ENCODE measurements around the gene PKD1L1.
"Not testable (repeated sequence)": the region's sequence is repeated elsewhere in the genome, so short reads cannot be mapped to it uniquely, and the experiment has no call there.

PKD1L1 gene

DNA sequence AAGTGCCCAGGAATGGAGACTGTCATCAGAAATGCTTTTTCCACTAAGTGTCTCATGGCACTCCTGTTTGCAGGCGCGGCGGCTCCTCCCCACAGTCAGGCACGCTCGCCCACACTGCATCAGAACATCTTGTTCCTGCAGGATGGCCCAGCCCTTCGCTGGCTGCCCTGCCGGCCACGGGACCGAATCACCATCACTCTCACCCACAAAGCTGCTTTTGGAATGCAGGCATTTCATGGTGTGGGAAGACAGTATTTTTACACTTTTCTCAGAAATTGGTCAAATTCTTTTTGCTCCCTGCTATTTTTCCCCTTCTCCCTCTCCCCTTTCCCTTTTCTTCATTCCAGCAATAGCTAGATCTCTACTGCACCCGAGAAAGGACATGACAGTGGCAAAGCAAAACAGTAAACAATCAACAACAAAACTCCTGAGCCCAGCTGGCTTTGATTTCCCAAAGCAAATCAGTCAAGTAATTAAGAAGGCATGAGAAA, 190.3 kb downstream of the PKD1L1 start (continued):
- TF ChIP-seq ZNF8 (CRISPR knock-in tag; IDR thresholded peaks at IDR 0.05) (peak; percentile 31; the same call in 1 of the 2 replicates), SNAI2 (CRISPR knock-in tag; IDR thresholded peaks at IDR 0.05) (no peak), ZNF565 (CRISPR knock-in tag; conservative IDR thresholded peaks at IDR 0.05; ENCODE audit: low read depth) (no peak), ZC3H10 (CRISPR knock-in tag; IDR thresholded peaks at IDR 0.05) (0 out of 2 replicates have a peak, but pooled peaks have one; percentile 51), BACH2 (CRISPR knock-in tag; IDR thresholded peaks at IDR 0.05; ENCODE audit: borderline replicate concordance) (no peak), CSDC2 (CRISPR knock-in tag; IDR thresholded peaks at IDR 0.05) (no peak), RARB (CRISPR knock-in tag; IDR thresholded peaks at IDR 0.05) (0 out of 2 replicates have a peak, but pooled peaks have one; percentile 20), TCF4 (CRISPR knock-in tag; IDR thresholded peaks at IDR 0.05; ENCODE audit: borderline replicate concordance) (peak; percentile 32; the same call in 1 of the 2 replicates), ISL1 (CRISPR knock-in tag; IDR thresholded peaks at IDR 0.05) (0 out of 2 replicates have a peak, but pooled peaks have one; percentile 20), ARNTL (CRISPR knock-in tag; IDR thresholded peaks at IDR 0.05; ENCODE audit: borderline replicate concordance, low read depth) (no peak)

DNA sequence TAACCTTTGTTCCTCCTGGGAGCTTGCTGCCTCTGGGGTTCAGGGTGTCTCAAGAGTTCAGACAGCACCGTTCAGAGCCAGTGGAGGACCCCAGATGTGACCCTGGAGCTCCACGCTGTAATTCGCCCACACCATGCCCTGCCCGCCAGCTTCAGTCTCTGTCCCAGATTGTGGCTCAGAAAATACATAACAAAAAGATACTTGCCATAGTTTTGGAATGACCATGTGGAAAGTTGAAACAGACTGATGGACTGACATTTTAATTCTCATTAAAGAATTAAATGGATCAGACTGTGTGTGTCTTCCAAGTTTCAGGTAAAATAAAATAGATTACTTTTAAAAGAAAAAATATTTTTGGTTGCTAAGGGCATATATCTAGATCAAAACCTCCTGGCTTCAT, 191.6 kb downstream of the PKD1L1 start:
- TF ChIP-seq, protein P1, sequence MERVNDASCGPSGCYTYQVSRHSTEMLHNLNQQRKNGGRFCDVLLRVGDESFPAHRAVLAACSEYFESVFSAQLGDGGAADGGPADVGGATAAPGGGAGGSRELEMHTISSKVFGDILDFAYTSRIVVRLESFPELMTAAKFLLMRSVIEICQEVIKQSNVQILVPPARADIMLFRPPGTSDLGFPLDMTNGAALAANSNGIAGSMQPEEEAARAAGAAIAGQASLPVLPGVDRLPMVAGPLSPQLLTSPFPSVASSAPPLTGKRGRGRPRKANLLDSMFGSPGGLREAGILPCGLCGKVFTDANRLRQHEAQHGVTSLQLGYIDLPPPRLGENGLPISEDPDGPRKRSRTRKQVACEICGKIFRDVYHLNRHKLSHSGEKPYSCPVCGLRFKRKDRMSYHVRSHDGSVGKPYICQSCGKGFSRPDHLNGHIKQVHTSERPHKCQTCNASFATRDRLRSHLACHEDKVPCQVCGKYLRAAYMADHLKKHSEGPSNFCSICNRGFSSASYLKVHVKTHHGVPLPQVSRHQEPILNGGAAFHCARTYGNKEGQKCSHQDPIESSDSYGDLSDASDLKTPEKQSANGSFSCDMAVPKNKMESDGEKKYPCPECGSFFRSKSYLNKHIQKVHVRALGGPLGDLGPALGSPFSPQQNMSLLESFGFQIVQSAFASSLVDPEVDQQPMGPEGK (CRISPR knock-in tag; IDR thresholded peaks at IDR 0.05; ENCODE audit: borderline replicate concordance), result no peak
- TF ChIP-seq TCF4 (CRISPR knock-in tag; IDR thresholded peaks at IDR 0.05; ENCODE audit: borderline replicate concordance) (no peak), ISL1 (CRISPR knock-in tag; IDR thresholded peaks at IDR 0.05) (0 out of 2 replicates have a peak, but pooled peaks have one; percentile 19), ESRRG (CRISPR knock-in tag; IDR thresholded peaks at IDR 0.05) (no peak)
- ATAC-seq, result no peak

DNA sequence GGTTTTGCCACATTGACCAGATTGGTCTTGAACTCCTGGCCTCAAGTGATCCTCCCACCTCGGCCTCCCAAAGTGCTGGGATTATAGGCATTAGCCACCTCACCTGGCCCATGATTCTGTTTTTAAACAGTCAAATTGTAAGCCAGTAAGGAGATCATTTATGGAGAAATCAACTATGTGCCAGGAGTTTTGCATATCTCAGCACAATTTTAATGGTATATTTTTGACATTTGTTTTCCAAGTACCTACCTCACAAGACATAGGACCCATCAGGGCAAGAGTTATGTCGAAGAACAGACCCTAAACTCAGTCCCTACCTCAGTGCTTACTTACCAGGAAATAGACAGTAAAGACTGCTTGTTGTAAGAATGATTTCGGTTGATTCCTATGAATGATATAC, 193.0 kb downstream of the PKD1L1 start:
- TF ChIP-seq ZNF8 (CRISPR knock-in tag; IDR thresholded peaks at IDR 0.05), result no peak
- TF ChIP-seq, protein P2, sequence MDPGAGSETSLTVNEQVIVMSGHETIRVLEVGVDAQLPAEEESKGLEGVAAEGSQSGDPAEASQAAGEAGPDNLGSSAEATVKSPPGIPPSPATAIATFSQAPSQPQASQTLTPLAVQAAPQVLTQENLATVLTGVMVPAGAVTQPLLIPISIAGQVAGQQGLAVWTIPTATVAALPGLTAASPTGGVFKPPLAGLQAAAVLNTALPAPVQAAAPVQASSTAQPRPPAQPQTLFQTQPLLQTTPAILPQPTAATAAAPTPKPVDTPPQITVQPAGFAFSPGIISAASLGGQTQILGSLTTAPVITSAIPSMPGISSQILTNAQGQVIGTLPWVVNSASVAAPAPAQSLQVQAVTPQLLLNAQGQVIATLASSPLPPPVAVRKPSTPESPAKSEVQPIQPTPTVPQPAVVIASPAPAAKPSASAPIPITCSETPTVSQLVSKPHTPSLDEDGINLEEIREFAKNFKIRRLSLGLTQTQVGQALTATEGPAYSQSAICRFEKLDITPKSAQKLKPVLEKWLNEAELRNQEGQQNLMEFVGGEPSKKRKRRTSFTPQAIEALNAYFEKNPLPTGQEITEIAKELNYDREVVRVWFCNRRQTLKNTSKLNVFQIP (CRISPR knock-in tag; IDR thresholded peaks at IDR 0.05; ENCODE audit: borderline replicate concordance, low read depth), result no peak
- TF ChIP-seq, protein P1 (CRISPR knock-in tag; IDR thresholded peaks at IDR 0.05; ENCODE audit: borderline replicate concordance), result no peak
- TF ChIP-seq BACH2 (CRISPR knock-in tag; IDR thresholded peaks at IDR 0.05; ENCODE audit: borderline replicate concordance), result no peak
- TF ChIP-seq, protein P3, sequence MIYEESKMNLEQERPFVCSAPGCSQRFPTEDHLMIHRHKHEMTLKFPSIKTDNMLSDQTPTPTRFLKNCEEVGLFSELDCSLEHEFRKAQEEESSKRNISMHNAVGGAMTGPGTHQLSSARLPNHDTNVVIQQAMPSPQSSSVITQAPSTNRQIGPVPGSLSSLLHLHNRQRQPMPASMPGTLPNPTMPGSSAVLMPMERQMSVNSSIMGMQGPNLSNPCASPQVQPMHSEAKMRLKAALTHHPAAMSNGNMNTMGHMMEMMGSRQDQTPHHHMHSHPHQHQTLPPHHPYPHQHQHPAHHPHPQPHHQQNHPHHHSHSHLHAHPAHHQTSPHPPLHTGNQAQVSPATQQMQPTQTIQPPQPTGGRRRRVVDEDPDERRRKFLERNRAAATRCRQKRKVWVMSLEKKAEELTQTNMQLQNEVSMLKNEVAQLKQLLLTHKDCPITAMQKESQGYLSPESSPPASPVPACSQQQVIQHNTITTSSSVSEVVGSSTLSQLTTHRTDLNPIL (CRISPR knock-in tag; IDR thresholded peaks at IDR 0.05; ENCODE audit: low read depth), result no peak
- no peak for TF ChIP-seq ZNF70 (CRISPR knock-in tag; IDR thresholded peaks at IDR 0.05)
- TF ChIP-seq, protein P4, sequence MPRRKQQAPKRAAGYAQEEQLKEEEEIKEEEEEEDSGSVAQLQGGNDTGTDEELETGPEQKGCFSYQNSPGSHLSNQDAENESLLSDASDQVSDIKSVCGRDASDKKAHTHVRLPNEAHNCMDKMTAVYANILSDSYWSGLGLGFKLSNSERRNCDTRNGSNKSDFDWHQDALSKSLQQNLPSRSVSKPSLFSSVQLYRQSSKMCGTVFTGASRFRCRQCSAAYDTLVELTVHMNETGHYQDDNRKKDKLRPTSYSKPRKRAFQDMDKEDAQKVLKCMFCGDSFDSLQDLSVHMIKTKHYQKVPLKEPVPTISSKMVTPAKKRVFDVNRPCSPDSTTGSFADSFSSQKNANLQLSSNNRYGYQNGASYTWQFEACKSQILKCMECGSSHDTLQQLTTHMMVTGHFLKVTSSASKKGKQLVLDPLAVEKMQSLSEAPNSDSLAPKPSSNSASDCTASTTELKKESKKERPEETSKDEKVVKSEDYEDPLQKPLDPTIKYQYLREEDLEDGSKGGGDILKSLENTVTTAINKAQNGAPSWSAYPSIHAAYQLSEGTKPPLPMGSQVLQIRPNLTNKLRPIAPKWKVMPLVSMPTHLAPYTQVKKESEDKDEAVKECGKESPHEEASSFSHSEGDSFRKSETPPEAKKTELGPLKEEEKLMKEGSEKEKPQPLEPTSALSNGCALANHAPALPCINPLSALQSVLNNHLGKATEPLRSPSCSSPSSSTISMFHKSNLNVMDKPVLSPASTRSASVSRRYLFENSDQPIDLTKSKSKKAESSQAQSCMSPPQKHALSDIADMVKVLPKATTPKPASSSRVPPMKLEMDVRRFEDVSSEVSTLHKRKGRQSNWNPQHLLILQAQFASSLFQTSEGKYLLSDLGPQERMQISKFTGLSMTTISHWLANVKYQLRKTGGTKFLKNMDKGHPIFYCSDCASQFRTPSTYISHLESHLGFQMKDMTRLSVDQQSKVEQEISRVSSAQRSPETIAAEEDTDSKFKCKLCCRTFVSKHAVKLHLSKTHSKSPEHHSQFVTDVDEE (CRISPR knock-in tag; IDR thresholded peaks at IDR 0.05), result no peak
- TF ChIP-seq RARB (CRISPR knock-in tag; IDR thresholded peaks at IDR 0.05), result no peak
- no peak for TF ChIP-seq TOX (CRISPR knock-in tag; IDR thresholded peaks at IDR 0.05; ENCODE audit: borderline replicate concordance)
- no peak for TF ChIP-seq ISL1 (CRISPR knock-in tag; IDR thresholded peaks at IDR 0.05)
- TF ChIP-seq ARNTL (CRISPR knock-in tag; IDR thresholded peaks at IDR 0.05; ENCODE audit: borderline replicate concordance, low read depth), result no peak
- TF ChIP-seq, protein P5, sequence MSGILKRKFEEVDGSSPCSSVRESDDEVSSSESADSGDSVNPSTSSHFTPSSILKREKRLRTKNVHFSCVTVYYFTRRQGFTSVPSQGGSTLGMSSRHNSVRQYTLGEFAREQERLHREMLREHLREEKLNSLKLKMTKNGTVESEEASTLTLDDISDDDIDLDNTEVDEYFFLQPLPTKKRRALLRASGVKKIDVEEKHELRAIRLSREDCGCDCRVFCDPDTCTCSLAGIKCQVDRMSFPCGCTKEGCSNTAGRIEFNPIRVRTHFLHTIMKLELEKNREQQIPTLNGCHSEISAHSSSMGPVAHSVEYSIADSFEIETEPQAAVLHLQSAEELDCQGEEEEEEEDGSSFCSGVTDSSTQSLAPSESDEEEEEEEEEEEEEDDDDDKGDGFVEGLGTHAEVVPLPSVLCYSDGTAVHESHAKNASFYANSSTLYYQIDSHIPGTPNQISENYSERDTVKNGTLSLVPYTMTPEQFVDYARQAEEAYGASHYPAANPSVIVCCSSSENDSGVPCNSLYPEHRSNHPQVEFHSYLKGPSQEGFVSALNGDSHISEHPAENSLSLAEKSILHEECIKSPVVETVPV (CRISPR knock-in tag; IDR thresholded peaks at IDR 0.05), result no peak
- no peak for TF ChIP-seq TCF4 (CRISPR knock-in tag; IDR thresholded peaks at IDR 0.05; ENCODE audit: borderline replicate concordance)
- TF ChIP-seq ZFP30 (CRISPR knock-in tag; IDR thresholded peaks at IDR 0.05), result no peak
- TF ChIP-seq PPARA (CRISPR knock-in tag; IDR thresholded peaks at IDR 0.05; ENCODE audit: borderline replicate concordance), result no peak
- TF ChIP-seq ZC3H10 (CRISPR knock-in tag; IDR thresholded peaks at IDR 0.05), result no peak
- TF ChIP-seq ESRRG (CRISPR knock-in tag; IDR thresholded peaks at IDR 0.05), result no peak
- no peak for TF ChIP-seq GLIS3 (CRISPR knock-in tag; IDR thresholded peaks at IDR 0.05)
- TF ChIP-seq OSR1 (CRISPR knock-in tag; IDR thresholded peaks at IDR 0.05), result no peak
- no peak for ATAC-seq

DNA sequence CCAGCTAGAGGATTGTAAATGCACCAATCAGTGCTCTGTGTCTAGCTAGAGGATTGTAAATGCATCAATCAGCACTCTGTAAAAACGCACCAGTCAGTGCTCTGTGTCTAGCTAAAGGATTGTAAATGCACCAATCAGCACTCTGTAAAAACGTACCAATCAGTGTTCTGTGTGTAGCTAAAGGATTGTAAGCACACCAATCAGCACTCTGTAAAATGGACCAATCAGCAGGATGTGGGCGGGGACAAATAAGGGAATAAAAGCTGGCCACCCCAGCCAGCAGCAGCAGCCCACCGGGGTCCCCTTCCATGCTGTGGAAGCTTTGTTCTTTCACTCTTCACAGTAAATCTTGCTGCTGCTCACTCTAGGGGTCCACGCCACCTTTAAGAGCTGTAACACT, 196.5 kb downstream of the PKD1L1 start:
- not testable (repeated sequence) for ATAC-seq
